GM21526 (cell line): ENCODE results near the gene PROM2.

Experiments used
- ATAC-seq: cut with Tn5 transposase; IDR thresholded peaks from one replicate; pipeline ENCODE4 v1.9.1; 2021; ENCODE audit warnings: moderate library complexity; ENCODE audit not compliant: unreplicated experiment, low FRiP score

PROM2 gene

DNA sequence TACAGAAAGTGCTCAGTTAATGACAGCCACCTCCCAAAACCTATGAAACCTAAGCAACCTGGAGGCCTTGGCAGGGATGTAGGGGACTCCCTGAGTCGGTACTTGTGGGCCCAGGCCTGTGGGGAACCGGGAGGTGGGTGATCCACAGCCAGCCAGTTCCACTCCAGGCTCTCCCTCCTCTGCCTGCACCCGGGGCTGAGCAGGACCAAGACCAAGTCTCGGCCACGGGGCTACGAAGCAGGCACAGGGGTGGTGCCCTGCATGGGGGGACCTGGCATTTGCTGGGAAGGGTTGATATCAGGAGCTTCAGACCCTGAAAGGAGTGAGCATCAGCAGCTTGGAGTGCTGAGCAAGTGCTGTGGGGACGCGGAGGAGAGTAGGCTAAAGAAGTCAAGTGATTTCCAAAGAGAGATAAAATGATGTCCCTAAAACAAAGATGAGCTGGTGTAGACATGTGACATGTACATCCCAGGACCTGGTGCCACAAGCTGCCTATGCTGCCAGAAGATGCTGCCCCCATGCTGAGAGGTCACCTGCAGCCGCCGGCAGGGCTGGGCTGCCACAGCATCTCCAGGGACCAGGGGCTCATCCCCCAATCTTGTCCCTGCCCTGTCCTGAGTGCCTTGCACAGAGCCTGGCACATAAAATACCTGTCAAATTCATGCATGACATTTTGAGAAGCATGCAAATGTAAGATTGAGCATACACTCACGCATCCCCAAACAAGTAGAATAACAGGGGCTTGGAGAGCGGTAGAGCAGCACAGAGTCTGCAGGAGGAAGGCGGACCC, 44.4 kb downstream of the PROM2 start:
- ATAC-seq: no peak

DNA sequence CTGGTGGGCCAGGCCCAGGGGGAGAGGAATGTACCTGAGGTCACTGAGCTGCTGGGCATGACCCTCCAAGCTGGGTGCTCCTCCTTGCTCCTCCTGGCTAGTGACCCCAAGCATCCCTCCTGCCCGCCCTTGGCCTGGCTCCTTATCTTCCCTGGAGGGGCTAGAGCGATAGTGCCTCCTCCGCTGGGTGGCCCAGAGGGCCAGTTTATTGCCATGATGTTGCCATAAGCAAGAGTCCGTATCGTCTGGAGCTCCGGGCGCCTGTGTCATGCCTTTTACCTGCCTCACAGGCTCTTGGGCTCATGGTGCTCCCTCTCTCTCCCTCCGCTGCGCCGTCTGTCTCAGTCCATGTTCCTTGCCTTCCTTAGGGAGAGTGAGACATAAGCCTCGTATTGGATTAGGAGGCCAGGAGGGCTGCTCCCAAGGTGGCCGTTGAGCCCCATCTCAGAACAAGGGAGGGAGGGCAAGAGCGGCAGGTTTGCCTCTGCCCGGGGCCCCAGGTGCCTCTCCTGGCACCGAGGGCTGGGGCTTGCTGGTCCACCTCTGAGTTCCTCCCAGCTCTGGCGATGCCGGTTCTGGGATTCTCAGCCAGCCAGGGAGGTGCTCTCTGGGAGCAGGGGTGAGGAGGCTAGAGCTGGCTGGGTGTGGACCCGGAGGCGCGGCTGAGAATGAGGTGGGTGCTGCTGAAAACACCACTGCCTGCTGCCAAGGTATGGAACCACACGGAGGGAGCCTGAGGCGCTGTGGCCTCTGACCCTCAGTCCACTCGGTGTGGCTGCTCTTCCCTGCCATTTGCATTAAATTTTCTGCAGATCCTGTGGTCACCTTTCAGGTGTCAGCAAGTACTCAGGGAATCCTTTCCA, 45.5 kb downstream of the PROM2 start:
- no peak for ATAC-seq

- ATAC-seq: no peak
These were observed 46.1 kb downstream of the PROM2 start for GRCh38 chr2:95320344-95320712.

- no peak for ATAC-seq
These were observed 46.9 kb downstream of the PROM2 start for GRCh38 chr2:95320986-95321767.

- no peak for ATAC-seq
These were observed 49.3 kb downstream of the PROM2 start for GRCh38 chr2:95323347-95324155.

DNA sequence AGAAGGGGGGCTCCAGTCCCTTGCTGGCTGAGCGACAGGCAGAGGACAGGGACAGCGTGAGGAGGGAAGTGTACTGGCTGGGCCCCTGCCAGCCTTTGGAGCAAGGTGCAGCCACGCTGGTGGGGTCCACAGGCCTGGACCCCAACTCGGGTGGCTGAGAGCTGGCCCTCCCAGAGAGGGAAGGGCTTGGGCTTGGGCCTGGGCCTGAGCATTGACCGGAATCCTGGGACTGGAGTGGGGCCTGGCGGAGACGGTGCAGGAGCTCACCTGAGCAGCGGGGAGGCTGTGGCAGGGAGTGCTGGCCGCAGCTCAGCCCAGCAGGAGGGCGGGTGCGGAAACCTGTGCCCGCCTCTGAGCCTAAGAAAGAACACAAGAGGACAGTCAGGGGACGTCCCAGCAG, 50.8 kb downstream of the PROM2 start:
- ATAC-seq: no peak

- no peak for ATAC-seq
These were observed 51.6 kb downstream of the PROM2 start for GRCh38 chr2:95325590-95326432.

- no peak for ATAC-seq
These were observed 52.3 kb downstream of the PROM2 start for GRCh38 chr2:95326433-95327140.

DNA sequence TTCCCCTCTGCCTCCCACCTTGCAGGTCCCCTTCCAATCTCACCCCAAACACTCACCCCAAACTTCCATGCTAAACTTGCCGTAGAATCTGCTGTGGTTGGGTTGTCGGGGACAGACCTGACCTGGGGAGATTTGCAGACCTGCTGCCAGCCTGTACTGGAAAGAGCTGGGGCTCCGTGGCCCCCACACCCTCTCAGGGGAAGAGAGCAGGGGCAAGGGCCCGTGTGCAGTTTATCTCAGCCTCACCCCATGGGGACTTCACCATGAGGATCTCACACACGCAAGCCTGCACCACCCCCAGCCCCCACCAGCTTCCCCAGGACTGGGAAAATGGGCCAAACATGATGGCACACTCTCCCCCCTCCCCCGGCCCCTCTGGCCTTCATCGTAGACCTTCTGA, 53.6 kb downstream of the PROM2 start:
- ATAC-seq: no peak

GRCh38 chr2:95328358-95329125, 54.3 kb downstream of the PROM2 start:
- ATAC-seq: no peak

- ATAC-seq: no peak
These were observed 55.2 kb downstream of the PROM2 start for GRCh38 chr2:95329401-95329800.

DNA sequence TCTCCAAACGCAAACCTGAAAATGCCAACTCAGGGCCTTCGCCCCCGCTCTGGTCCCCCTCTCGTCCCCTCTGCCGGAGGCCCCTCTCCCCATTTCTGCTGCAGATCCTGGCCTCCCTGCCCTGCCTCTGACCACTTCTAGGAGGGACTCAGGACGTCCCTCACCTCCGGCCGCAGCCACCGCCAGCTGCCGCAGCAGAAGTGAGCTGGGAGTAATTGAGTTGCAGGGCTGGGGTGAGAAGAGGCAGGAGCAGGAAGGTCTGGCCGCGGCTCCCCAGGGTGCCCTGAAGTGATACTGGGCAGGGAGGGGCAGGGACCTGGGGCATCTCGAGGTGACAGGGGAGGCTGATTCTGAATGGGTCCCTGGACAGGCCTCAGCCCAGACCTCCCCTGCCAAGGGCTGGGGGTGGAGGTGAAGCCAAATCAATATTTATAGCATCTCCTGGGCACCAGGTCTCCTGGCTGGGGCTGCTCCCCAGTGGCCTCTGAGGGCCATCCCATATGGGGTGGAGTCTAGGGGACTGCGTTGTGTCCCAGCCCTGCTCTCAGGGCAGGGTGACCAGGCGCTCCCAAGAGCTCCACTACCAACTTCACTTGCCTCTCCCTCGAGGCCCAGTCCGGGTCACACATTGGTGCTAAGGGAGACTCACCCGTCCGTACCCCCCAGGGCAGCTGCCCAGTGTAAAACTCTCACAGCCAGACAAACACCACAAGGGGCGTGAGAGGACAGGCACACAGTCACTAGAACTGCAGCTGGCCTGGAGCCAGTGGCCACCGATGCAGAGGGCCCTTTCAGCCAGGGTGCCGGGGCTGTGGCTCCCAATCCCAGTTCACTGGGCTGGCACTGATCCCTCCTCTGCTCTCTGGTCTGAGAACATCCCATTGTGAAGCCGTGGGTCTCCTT, 55.9 kb downstream of the PROM2 start:
- no peak for ATAC-seq

DNA sequence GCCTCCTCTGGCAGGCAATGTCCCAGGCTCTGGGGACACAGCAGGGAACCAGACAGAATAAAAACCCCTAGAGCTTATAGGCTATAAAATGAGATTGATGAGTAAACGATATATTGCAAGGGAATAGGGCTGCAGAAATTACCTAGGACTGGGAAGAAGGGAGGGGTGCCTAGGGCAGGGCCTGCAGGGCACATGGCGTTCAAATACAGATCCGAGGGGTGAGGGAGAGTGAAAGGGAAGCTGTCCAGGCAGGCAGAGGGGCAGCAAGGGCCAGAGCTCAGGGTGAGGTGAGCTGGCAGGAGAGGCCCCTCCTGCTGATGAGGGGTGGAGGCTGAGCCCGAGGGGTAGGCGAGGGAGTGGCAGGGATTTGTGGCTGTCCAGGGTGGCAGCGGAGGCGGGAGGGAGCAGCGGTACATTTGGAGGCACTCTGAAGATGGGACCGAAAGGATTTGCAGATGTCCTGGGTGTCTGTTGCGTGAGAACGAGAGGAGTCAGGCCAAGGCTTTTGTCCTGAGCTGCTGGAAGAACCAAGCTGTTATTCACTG, 56.6 kb downstream of the PROM2 start:
- ATAC-seq: no peak

- ATAC-seq: no peak
These were observed 57.4 kb downstream of the PROM2 start for GRCh38 chr2:95331606-95332005.

GRCh38 chr2:95332036-95332435, 57.8 kb downstream of the PROM2 start:
- ATAC-seq: no peak

- no peak for ATAC-seq
These were observed 58.8 kb downstream of the PROM2 start for GRCh38 chr2:95333056-95333455.

- ATAC-seq: no peak
These were observed 59.7 kb downstream of the PROM2 start for GRCh38 chr2:95333888-95334338.
